HG03135 (cell line): Measurements from ENCODE around the gene C10orf62.
"Not testable (repeated sequence)": the region's sequence is repeated elsewhere in the genome, so short reads cannot be mapped to it uniquely, and the experiment has no call there.

ENCODE experiments used
- ATAC-seq: cut with Tn5 transposase; IDR thresholded peaks from one replicate; pipeline ENCODE4 v1.9.1; 2021; ENCODE audit warnings: mild to moderate bottlenecking, moderate library complexity; ENCODE audit not compliant: unreplicated experiment

C10orf62 gene

GRCh38 chr10:97563337-97563736 is 26.2 kb upstream of the C10orf62 start:
- ATAC-seq, result no peak

- ATAC-seq, result no peak
These were observed 24.7 kb upstream of the C10orf62 start for GRCh38 chr10:97564776-97565175.

GRCh38 chr10:97566336-97566996 is 23.1 kb upstream of the C10orf62 start:
- no peak for ATAC-seq

- no peak for ATAC-seq
These were observed 21.6 kb upstream of the C10orf62 start for GRCh38 chr10:97567891-97568290.

- ATAC-seq, result no peak
These were observed 19.3 kb upstream of the C10orf62 start for GRCh38 chr10:97570146-97570788.

- no peak for ATAC-seq
These were observed 18.6 kb upstream of the C10orf62 start for GRCh38 chr10:97570789-97571471.

GRCh38 chr10:97571622-97572021 is 17.9 kb upstream of the C10orf62 start:
- no peak for ATAC-seq

- no peak for ATAC-seq
These were observed 17.1 kb upstream of the C10orf62 start, which contains the start of gene ANKRD2 for GRCh38 chr10:97572214-97572989. Gene ANKRD2, plus strand, starts transcription at chr10:97572779. Its CDS starts 10 bp downstream, at chr10:97572789.

GRCh38 chr10:97573021-97573420 is 16.5 kb upstream of the C10orf62 start:
- no peak for ATAC-seq

- ATAC-seq, result no peak
These were observed 15.8 kb upstream of the C10orf62 start for GRCh38 chr10:97573672-97574071.

- ATAC-seq, result no peak
These were observed 15.0 kb upstream of the C10orf62 start for GRCh38 chr10:97574374-97575126.

- ATAC-seq, result no peak
These were observed 14.3 kb upstream of the C10orf62 start for GRCh38 chr10:97575127-97575668.

GRCh38 chr10:97576487-97576886 is 13.0 kb upstream of the C10orf62 start:
- ATAC-seq, result not testable (repeated sequence)

- no peak for ATAC-seq
These were observed 11.8 kb upstream of the C10orf62 start for GRCh38 chr10:97577701-97578100.

GRCh38 chr10:97578171-97578844 is 11.2 kb upstream of the C10orf62 start:
- ATAC-seq, result no peak

GRCh38 chr10:97580421-97581367 is 8.8 kb upstream of the C10orf62 start:
- ATAC-seq, result no peak

GRCh38 chr10:97582169-97582568 is 7.4 kb upstream of the C10orf62 start:
- no peak for ATAC-seq

GRCh38 chr10:97583476-97583875 is 6.0 kb upstream of the C10orf62 start:
- ATAC-seq, result no peak
